ENCODE data around the gene FAM222A. TPM values are rescaled to one million over a fixed set of nuclear protein-coding genes. Genes with fewer than 3 reads are reported as not detected.

FAM222A gene
- total RNA-seq, 1 experiment from 2014 or later: 2.8 TPM

- no peak overlapping the region for H3K23ac ChIP-seq (ENCODE audit: insufficient read length, low read depth, low read length)
- no peaks in the 10 kb centered on the region for H3K4me1 ChIP-seq (ENCODE audit: insufficient read depth, low read length)
- no peak overlapping the region for H3K27ac Mint-ChIP-seq
- H3K27me3 Mint-ChIP-seq (ENCODE audit: low read depth): no peaks in the 10 kb centered on the region
- no peaks in the 10 kb centered on the region for H3K9me3 Mint-ChIP-seq
- H3K9ac ChIP-seq (ENCODE audit: extremely low read depth, insufficient read length, low read length): no peak overlapping the region
- H4K8ac ChIP-seq (replicated peaks; ENCODE audit: insufficient read length, low read depth, low read length): no peak overlapping the region
- no peak overlapping the region for H3K4me2 ChIP-seq (ENCODE audit: insufficient read depth, insufficient read length, low read length)
- DNase-seq: no peak
- no peak overlapping the region for H3K4ac ChIP-seq (ENCODE audit: low read depth, low read length)
- no peak overlapping the region for H2BK20ac ChIP-seq (ENCODE audit: low read depth, low read length, poor library complexity, severe bottlenecking)
- H2BK12ac ChIP-seq (ENCODE audit: insufficient read length, low read depth, low read length): no peak overlapping the region
- H3K4me3 Mint-ChIP-seq: no peak overlapping the region
- H2AK5ac ChIP-seq (ENCODE audit: insufficient read length, low read length): no peak overlapping the region
- no peak overlapping the region for H2AFZ ChIP-seq (ENCODE audit: low read length)
- no peaks in the 10 kb centered on the region for H4K20me1 ChIP-seq (ENCODE audit: control insufficient read depth, insufficient read depth, insufficient read length)
- no peak overlapping the region for H3K14ac ChIP-seq (ENCODE audit: insufficient read depth, low read length)
- H3K36me3 Mint-ChIP-seq (ENCODE audit: insufficient read depth in 1 of 3, low read depth in 3 of 3): peaks cover 0 to 2% (median 0%) of the 10 kb centered on the region in 3 experiments; a peak in 2 of 7 replicates
- H3K79me1 ChIP-seq (ENCODE audit: insufficient read depth, low read depth, low read length, poor library complexity, severe bottlenecking): no peaks in the 10 kb centered on the region
- H4K91ac ChIP-seq (ENCODE audit: insufficient read length, low read depth, low read length): no peak overlapping the region
- no peaks in the 10 kb centered on the region for H3K9me3 ChIP-seq (ENCODE audit: control insufficient read depth, low read depth, low read length)
- H3K79me2 ChIP-seq (ENCODE audit: insufficient read depth, low read length): no peaks in the 10 kb centered on the region
- no peak overlapping the region for H2BK15ac ChIP-seq (ENCODE audit: low read depth, low read length)
- H4K5ac ChIP-seq (ENCODE audit: insufficient read length, low read depth, low read length): no peak overlapping the region
- no peak overlapping the region for H2BK120ac ChIP-seq (ENCODE audit: low read depth, low read length, poor library complexity, severe bottlenecking)
- no peaks in the 10 kb centered on the region for H3K27me3 ChIP-seq (ENCODE audit: insufficient read depth, low read length)
- no peak overlapping the region for H3K56ac ChIP-seq (ENCODE audit: insufficient read length, low read depth, low read length)
- TF ChIP-seq, protein P1, sequence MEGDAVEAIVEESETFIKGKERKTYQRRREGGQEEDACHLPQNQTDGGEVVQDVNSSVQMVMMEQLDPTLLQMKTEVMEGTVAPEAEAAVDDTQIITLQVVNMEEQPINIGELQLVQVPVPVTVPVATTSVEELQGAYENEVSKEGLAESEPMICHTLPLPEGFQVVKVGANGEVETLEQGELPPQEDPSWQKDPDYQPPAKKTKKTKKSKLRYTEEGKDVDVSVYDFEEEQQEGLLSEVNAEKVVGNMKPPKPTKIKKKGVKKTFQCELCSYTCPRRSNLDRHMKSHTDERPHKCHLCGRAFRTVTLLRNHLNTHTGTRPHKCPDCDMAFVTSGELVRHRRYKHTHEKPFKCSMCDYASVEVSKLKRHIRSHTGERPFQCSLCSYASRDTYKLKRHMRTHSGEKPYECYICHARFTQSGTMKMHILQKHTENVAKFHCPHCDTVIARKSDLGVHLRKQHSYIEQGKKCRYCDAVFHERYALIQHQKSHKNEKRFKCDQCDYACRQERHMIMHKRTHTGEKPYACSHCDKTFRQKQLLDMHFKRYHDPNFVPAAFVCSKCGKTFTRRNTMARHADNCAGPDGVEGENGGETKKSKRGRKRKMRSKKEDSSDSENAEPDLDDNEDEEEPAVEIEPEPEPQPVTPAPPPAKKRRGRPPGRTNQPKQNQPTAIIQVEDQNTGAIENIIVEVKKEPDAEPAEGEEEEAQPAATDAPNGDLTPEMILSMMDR (conservative IDR thresholded peaks at IDR 0.05): no peak
- H3K27ac ChIP-seq (ENCODE audit: insufficient read length, low read depth, low read length): no peak overlapping the region
- H3K23me2 ChIP-seq (ENCODE audit: insufficient read length, low read depth, low read length, poor library complexity, severe bottlenecking): no peaks in the 10 kb centered on the region
- no peak overlapping the region for H2BK5ac ChIP-seq (ENCODE audit: insufficient read length, low read length)
- H3K4me1 Mint-ChIP-seq: peaks cover 6 to 7% of the 10 kb centered on the region in 2 experiments; a peak in 3 of 4 replicates
- H3T11ph ChIP-seq (ENCODE audit: low read length): no peak overlapping the region
- WGBS (ENCODE audit: extremely low coverage, insufficient read length, low lambda C conversion rate): 100% methylated on average over 1 of the region's 4 CpGs
- H3K18ac ChIP-seq (ENCODE audit: insufficient read length, low read depth, low read length): no peak overlapping the region
These were observed 95.4 kb downstream of the FAM222A start for GRCh38 chr12:109808876-109809646.

Data from H9 (cell line).